Suprapubic skin (tissue), 4 donors: ENCODE data around the gene TNIP1. TPM values are rescaled to one million over a fixed set of nuclear protein-coding genes. Genes with fewer than 3 reads are reported as not detected.
A peak's percentile ranks its signal among the peaks of the same experiment; 100 is the strongest.

Experiments used
- DNase-seq, 2 donors: peaks; one replicate each; pipeline ENCODE4 v3.0.0-alpha.2; 2019; ENCODE audit warnings: low spot score in 2 of 2
- H3K27ac ChIP-seq: fragments of 200-600 bp; sonication (generic); one replicate; pipeline ENCODE4 v1.5.1; 2019
- H3K27me3 ChIP-seq: fragments of 200-600 bp; sonication (generic); one replicate; pipeline ENCODE4 v1.5.1; 2019
- H3K36me3 ChIP-seq: fragments of 200-600 bp; sonication (generic); one replicate; pipeline ENCODE4 v1.5.1; 2019
- H3K4me1 ChIP-seq: fragments of 200-600 bp; sonication (generic); one replicate; pipeline ENCODE4 v1.5.1; 2019
- H3K4me3 ChIP-seq: fragments of 200-600 bp; sonication (generic); one replicate; pipeline ENCODE4 v1.5.1; 2019; ENCODE audit warnings: mild to moderate bottlenecking
- H3K9me3 ChIP-seq: fragments of 200-600 bp; sonication (generic); one replicate; pipeline ENCODE4 v1.5.1; 2019
- EP300 ChIP-seq: sonication (generic); formaldehyde crosslinking; IDR thresholded peaks from one replicate; pipeline ENCODE4 v1.6.1; 2017; ENCODE audit warnings: antibody characterized with exemption
- POLR2A ChIP-seq, 2 donors: fragments of 450-650 bp; IDR thresholded peaks; one replicate each; pipeline ENCODE4 v1.6.1; 2017; ENCODE audit warnings: antibody characterized with exemption in 2 of 2, mild to moderate bottlenecking in 2 of 2, moderate library complexity in 2 of 2
- POLR2AphosphoS5 ChIP-seq, 3 donors: sonication (generic); formaldehyde crosslinking; IDR thresholded peaks; one replicate each; pipeline ENCODE4 v1.6.1; 2017; ENCODE audit warnings: antibody characterized with exemption in 3 of 3
- WGBS: methylation state at CpG from one replicate; pipeline ENCODE4 v1.1.5; 2018; 5-methylcytosine and 5-hydroxymethylcytosine counted together
- total RNA-seq, 4 donors: library from RNA; depleted of rRNA; stranded (reverse); fragments of >200 nt; gene quantifications; one replicate each; pipeline ENCODE4 v1.1.0, GENCODE V29; 2016
- TF ChIP-seq, protein P1 (sequence below), 2 donors: fragments of 200-600 bp in 1 of 2; fragments of 450-650 bp in 1 of 2; sonication (generic) in 1 of 2; IDR thresholded peaks; one replicate each; pipeline ENCODE4 v1.5.1; 2016 to 2019; ENCODE audit warnings: antibody characterized with exemption in 2 of 2, mild to moderate bottlenecking in 1 of 2, moderate library complexity in 1 of 2

TNIP1 gene
- total RNA-seq, 4 donors from 2014 or later = 47.5 to 94.7 (median 70.9) TPM

DNA sequence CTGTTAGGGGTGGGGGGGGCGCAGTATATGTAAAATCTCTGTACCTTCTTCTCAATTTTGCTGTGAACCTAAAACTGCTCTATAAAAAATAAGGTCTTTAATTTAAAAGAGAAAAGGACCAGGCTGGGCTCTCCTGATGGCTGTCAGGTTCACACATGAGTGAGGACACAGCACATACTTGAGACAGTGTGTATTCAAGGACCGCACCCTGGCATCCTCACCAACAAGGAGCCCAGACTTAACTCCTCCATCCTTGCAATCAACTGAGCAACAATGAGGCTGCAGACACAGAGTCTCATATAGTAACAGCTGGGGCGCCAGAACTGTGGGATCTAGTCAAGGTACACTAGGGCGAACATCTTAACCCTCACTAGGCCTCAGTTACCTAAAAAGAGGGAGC lies 9.8 kb downstream of the TNIP1 start:
- Histone ChIP-seq H3K9me3 (no peaks in the 10 kb centered on the region), H3K4me1 (peaks cover 49% of the 10 kb centered on the region), H3K27ac (no peak overlapping the region), H3K4me3 (no peak overlapping the region), H3K27me3 (no peaks in the 10 kb centered on the region), H3K36me3 (peaks cover 7% of the 10 kb centered on the region)
- DNase-seq = no peak
- no peak for TF ChIP-seq POLR2AphosphoS5 (IDR thresholded peaks at IDR 0.05)
- TF ChIP-seq POLR2A (IDR thresholded peaks at IDR 0.05) = no peak
- TF ChIP-seq, protein P1, sequence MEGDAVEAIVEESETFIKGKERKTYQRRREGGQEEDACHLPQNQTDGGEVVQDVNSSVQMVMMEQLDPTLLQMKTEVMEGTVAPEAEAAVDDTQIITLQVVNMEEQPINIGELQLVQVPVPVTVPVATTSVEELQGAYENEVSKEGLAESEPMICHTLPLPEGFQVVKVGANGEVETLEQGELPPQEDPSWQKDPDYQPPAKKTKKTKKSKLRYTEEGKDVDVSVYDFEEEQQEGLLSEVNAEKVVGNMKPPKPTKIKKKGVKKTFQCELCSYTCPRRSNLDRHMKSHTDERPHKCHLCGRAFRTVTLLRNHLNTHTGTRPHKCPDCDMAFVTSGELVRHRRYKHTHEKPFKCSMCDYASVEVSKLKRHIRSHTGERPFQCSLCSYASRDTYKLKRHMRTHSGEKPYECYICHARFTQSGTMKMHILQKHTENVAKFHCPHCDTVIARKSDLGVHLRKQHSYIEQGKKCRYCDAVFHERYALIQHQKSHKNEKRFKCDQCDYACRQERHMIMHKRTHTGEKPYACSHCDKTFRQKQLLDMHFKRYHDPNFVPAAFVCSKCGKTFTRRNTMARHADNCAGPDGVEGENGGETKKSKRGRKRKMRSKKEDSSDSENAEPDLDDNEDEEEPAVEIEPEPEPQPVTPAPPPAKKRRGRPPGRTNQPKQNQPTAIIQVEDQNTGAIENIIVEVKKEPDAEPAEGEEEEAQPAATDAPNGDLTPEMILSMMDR (IDR thresholded peaks at IDR 0.05) = no peak
- no peak for TF ChIP-seq EP300
- WGBS = 96% methylated on average over 4 of the region's 4 CpGs

DNA sequence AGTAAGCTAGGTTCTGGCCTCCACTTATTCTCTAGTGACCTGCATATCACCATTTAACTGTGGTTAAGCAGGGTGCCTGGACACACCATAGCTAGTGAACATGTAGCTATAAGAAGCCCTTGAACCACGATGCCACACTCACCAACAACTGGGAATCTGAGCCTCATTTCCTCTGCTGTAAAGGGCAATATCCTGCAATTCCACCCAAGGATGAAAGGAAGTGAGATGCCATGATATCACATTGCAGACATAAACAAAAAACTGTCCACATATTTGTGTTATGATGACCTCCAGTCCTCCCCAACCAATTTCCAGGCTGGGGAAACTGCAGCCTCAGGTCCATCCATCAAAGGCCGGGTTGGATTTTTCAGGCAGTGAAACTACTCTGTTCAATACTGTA lies 10.4 kb downstream of the TNIP1 start:
- H3K27me3 ChIP-seq = no peaks in the 10 kb centered on the region
- no peak overlapping the region for H3K4me3 ChIP-seq
- H3K4me1 ChIP-seq = peaks cover 43% of the 10 kb centered on the region
- TF ChIP-seq EP300 = no peak
- TF ChIP-seq POLR2AphosphoS5 (IDR thresholded peaks at IDR 0.05) = no peak
- TF ChIP-seq POLR2A (IDR thresholded peaks at IDR 0.05) = no peak
- TF ChIP-seq, protein P1 (IDR thresholded peaks at IDR 0.05) = no peak
- peaks cover 7% of the 10 kb centered on the region for H3K36me3 ChIP-seq
- DNase-seq = no peak
- 74% methylated on average over 2 of the region's 2 CpGs for WGBS
- no peak overlapping the region for H3K27ac ChIP-seq
- H3K9me3 ChIP-seq = no peaks in the 10 kb centered on the region

DNA sequence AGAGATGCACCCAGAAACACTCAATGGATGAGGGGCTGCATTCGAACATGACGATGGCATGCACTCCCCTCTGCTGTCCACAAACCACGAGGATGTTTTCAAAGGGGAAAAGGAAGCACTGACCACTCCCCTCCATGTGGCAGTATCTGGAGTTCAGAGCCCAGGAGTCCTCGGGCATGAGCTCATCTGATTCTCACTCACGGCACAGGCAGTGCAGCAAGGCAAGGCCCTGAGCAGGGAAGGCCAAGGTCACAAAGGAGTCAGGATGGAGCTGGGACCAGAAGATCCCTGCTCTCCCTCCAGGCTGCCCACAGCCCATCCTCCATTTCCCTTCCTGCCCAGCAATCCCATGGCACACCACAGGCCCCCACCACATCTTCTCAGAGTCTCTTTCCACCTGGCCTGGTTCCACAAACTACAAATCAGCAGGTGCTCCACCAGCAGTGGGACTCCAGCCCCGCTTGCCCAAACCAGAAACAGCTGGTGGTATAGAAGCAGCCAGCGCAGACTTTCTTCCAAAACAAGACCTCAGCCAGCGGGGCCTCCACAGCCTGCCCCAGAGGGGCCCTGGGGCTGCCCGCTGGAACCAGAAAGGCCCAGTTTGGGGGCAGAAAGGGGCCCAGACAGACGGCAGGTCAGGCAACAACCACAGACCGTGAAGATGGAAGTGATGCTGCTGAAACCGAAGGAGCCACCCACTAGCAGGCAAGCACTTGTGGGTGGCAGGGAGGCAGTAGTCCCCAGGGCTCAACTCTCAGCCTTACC lies 12.2 kb downstream of the TNIP1 start:
- Histone ChIP-seq H3K4me1 (peaks cover 53% of the 10 kb centered on the region), H3K27me3 (no peaks in the 10 kb centered on the region), H3K4me3 (no peak overlapping the region), H3K9me3 (no peaks in the 10 kb centered on the region), H3K36me3 (peaks cover 10% of the 10 kb centered on the region), H3K27ac (peak overlapping the region; percentile 38)
- no peak for DNase-seq
- 45% methylated on average over 8 of the region's 12 CpGs for WGBS
- no peak for TF ChIP-seq POLR2AphosphoS5 (IDR thresholded peaks at IDR 0.05)
- no peak for TF ChIP-seq EP300

DNA sequence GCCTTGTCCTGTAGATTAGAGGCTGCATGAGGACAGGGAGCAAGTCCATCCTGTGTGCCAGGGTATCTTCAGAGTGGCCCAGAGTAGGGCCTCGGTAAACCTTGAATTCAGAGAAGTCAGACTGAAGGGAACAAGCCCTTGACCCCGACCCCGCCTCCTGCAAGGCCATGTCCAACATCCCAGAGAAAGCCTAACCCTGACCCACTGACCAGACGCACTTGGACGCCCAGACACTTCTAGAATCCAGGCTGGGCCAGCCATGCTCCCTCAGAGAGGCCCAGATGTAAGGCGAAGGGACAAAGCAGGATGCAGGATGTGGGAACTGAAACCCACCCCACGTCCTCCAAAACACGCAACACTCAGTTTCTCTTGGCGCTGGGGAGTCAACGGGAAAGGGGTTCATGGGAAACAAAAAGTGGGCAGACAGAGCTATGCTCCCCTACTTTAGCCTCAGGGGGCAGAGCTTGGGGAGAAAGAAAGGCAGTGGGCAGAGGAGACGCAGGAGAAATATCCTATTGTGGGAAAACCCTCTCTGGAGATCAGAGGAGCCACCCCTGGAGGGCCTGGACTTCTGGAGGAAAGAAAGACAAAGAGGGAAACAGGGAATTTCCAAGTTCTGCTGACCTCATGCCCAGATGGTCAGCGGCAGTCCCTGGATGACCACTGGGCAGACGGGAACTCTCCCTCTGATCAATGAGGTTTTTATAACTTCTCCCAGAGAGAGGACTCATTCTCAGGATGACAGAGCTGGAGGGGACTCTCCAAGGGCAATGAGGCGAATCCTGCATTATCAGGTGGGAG lies 13.0 kb downstream of the TNIP1 start:
- H3K4me3 ChIP-seq = no peak overlapping the region
- no peak for DNase-seq
- peak overlapping the region; percentile 13 for H3K27ac ChIP-seq
- peaks cover 16% of the 10 kb centered on the region for H3K36me3 ChIP-seq
- TF ChIP-seq POLR2AphosphoS5 (IDR thresholded peaks at IDR 0.05) (no peak), POLR2A (IDR thresholded peaks at IDR 0.05) (no peak), EP300 (no peak)
- TF ChIP-seq, protein P1 (IDR thresholded peaks at IDR 0.05) = no peak
- H3K9me3 ChIP-seq = no peaks in the 10 kb centered on the region
- H3K27me3 ChIP-seq = no peaks in the 10 kb centered on the region
- WGBS = 76% methylated on average over 14 of the region's 14 CpGs
- peaks cover 58% of the 10 kb centered on the region for H3K4me1 ChIP-seq

DNA sequence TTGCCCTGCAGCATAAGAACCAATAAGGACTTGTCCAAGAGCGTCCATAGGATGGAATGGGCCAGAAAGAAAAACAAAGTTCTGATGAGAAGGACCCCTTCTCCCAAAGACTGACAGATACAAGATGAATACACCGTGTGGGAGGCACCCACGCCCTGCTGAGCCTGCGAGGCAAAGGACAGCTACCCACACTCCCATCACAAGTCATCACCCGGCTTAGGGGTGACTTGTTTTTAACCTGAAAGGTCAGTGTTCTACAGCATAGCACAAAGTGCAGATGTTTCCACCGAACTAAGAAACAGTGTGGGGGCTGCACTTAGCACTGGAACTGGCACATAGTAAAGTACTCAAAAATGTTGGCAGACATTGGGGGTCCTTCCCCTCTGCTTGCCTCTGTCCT lies 13.9 kb downstream of the TNIP1 start:
- Histone ChIP-seq H3K36me3 (peaks cover 25% of the 10 kb centered on the region), H3K27ac (no peak overlapping the region), H3K27me3 (no peaks in the 10 kb centered on the region), H3K9me3 (no peaks in the 10 kb centered on the region), H3K4me3 (no peak overlapping the region), H3K4me1 (peaks cover 54% of the 10 kb centered on the region)
- no peak for DNase-seq
- TF ChIP-seq, protein P1 (IDR thresholded peaks at IDR 0.05) = no peak
- no peak for TF ChIP-seq EP300
- no peak for TF ChIP-seq POLR2A (IDR thresholded peaks at IDR 0.05)
- no peak for TF ChIP-seq POLR2AphosphoS5 (IDR thresholded peaks at IDR 0.05)
- 58% methylated on average over 5 of the region's 6 CpGs for WGBS
